Activated T-helper 1 cell treated with Interleukin-2 at 50 U/mL for 16 hours (primary cell): ENCODE measurements around the gene IMP3.

Experiments
- DNase-seq: peaks from one replicate; pipeline ENCODE4 v3.0.0-alpha.2; 2020; ENCODE audit warnings: low read depth

Gene IMP3

GRCh38 chr15:75620841-75621391 is 19.1 kb downstream of the IMP3 start:
- DNase-seq: no peak

- DNase-seq: no peak
Measured at GRCh38 chr15:75620058-75620820, 19.8 kb downstream of the IMP3 start.

- no peak for DNase-seq
Measured at GRCh38 chr15:75616766-75617165, 23.3 kb downstream of the IMP3 start.

- no peak for DNase-seq
Measured at GRCh38 chr15:75606711-75607699, 33.0 kb downstream of the IMP3 start.

- no peak for DNase-seq
Measured at GRCh38 chr15:75606026-75606425, 34.0 kb downstream of the IMP3 start.

- DNase-seq: no peak
Measured at GRCh38 chr15:75599401-75599800, 40.6 kb downstream of the IMP3 start.

- no peak for DNase-seq
Measured at GRCh38 chr15:75598361-75598760, 41.7 kb downstream of the IMP3 start.

GRCh38 chr15:75597667-75598341 is 42.2 kb downstream of the IMP3 start:
- DNase-seq: no peak

GRCh38 chr15:75596703-75597345 is 43.2 kb downstream of the IMP3 start:
- no peak for DNase-seq

GRCh38 chr15:75594276-75594675 is 45.7 kb downstream of the IMP3 start:
- no peak for DNase-seq

GRCh38 chr15:75591655-75592364 is 48.2 kb downstream of the IMP3 start:
- no peak for DNase-seq

- DNase-seq: no peak
Measured at GRCh38 chr15:75590239-75590638, 49.8 kb downstream of the IMP3 start.
